Measurements from ENCODE around the gene CAPNS1.
"Not testable (repeated sequence)": the region's sequence is repeated elsewhere in the genome, so short reads cannot be mapped to it uniquely, and the experiment has no call there.

Gene CAPNS1

DNA sequence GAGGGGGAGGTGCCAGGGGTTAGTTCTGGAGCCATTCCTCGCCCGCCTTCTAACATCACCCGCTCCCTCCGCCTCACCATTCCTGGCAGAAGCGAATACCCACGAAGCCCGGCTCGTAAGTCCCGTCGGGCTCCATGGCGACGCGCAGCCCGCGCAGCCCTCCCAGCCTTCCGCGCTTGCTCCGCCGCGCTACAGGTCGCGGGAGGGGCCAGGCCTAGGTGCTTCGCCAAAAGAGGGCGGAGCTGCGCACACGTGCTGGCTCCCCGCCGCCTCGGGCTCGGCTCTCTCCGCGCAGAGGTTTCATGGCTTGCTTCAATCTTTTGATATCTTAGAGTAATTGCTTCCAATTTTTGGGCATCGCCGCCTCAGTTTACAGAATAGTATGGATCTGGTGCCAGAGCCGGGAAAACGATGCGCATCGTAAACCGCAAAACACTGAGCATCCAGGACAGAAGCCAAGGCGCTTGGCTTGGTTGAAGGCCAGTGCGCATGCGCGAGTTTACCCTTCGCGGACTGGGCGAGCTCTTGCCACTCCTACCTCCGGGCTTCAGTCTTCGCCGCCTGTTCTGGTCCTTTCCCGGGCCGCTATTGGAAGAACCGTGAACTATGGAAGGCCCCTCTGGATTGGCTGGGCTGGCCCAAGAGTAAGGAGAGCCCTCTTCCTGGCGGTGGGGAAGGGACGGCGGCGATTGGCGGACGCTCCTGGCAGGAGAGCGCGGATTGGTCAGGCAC is 25.0 kb upstream of the CAPNS1 start, which contains the start of gene POLR2I:
Gene POLR2I (minus strand): TSS at position 155 of the 732 bp plus-strand sequence. CDS start 19 bp downstream, at position 136.
- DNase-seq = peak; percentile 99

DNA sequence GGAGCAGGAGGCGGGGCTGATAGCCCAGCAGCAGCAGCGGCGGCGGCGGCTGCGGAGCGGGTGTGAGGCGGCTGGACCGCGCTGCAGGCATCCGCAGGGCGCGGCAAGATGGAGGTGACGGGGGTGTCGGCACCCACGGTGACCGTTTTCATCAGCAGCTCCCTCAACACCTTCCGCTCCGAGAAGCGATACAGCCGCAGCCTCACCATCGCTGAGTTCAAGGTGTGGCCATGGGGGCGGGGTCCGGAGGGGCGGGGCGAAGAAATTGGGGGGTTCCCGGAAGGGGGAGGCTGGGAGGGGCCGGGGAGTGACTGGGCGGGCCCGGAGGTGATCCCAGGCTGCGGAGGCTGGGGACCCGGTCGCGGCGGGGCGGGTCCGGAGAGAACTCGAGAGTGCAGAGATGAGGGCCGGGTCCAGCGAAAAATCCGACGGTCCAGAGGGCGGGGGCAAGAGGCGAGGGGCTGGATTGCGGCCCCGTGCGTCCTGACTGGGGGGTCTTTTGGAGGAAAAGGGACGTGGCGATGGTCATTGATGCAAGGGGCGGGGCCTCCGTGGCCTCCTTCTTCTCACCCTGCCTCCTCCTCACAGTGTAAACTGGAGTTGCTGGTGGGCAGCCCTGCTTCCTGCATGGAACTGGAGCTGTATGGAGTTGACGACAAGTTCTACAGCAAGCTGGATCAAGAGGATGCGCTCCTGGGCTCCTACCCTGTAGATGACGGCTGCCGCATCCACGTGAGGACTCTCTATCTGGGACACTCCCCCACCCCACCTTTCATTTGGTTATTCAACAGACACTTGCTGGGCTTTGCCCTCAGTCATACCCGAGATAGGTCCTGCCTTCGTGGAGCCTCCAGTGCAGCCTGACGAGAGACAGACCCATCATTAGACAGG is 24.2 kb upstream of the CAPNS1 start, which contains the start of gene TBCB:
Gene TBCB (plus strand): TSS at position 16 of the 891 bp plus-strand sequence. CDS start 93 bp downstream, at position 109.
- peak; percentile 95 for DNase-seq

DNA sequence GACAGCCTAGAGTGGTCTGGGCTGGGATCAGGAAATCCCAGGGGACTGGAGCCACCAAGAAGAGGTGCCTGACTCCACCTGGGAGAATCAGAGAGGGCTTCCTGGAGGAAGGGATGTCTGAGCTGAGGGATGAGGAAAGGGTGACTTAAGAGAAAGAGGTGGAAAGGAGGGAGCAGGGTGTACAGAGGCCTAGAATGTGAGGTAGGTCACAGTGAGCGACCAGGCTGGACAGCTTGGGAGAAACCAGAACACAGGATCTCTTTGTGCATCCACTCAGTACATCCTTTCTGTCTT is 23.6 kb upstream of the CAPNS1 start:
- no peak for DNase-seq

DNA sequence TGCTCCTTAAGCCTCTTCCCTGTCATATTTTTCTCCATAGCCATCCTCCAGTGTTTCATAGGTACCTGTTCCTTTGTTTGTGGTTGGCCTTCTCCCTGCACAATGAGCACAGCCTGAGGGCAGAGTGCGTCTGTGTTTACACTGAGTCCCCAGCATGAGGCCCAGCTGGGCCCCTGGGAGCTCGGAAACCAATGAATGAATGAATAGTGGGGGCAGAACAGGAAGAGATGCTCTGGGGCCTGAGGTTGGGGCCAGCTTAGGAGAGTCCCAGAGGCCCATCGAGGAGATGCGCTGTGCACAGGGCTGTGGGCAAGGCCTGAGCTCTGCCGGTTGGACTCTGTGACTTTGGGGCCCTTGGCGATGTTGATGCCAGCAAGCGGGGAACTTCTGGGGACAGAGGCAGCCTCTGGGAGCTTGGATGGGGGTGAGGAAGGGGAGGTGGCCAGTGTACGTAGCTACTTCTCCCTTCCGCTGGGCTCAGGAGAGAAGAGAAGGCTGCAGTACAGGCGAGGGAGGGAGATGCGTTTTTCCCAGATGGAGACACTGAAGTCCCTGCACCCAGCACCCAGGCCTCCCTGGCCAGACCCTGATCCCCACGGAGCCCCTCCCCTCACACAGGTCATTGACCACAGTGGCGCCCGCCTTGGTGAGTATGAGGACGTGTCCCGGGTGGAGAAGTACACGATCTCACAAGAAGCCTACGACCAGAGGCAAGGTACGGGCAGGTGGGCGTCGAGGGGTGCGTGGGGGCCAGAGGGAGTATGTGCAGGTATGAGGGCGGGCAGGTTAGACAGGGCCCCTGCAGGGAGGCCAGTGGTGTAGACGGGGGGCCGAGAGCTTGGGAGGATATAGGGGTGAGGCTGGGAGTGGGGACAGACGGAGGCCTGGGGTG is 19.5 kb upstream of the CAPNS1 start:
- DNase-seq = no peak

DNA sequence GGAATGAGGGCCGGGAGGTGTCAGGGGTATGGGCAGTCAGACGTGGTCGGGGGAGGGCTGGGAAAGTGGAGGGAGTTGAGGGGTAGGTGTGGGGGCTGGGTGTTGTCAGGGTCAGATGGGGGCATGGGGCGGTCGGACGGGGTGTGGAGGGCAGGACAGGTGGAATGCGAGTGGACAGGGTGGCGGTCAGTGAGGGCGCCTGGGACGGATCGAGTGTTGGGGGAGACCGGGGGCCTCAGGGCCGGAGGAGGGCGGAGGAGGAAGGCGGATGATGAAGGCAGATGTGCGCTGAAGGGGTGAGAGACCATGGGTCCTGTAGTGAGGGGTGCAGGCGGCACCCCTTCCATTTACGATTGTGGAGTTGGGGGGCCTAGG is 18.9 kb upstream of the CAPNS1 start:
- DNase-seq = no peak

DNA sequence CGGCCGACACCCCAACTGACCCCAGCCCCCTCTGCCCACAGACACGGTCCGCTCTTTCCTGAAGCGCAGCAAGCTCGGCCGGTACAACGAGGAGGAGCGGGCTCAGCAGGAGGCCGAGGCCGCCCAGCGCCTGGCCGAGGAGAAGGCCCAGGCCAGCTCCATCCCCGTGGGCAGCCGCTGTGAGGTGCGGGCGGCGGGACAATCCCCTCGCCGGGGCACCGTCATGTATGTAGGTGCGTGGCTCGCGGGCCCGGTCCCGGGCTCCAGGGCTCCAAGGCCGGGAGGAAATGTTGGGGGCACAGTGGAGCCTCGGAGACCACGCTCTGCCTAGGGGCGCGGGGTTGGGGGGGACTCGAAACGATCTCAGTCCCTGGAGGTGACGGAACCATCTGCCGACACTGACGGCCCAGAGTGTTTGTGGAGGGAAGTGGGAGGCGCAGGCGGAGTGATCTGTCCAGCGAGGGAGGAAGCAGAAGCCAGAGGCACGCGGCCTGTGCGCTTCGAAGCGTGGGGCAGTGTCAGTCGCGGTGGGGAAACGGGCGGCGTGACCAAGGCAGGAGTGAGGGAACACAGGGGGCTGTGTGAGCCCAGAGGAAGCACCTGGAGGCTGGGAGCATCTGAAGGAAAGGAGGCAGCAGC is 18.3 kb upstream of the CAPNS1 start:
- no peak for DNase-seq

DNA sequence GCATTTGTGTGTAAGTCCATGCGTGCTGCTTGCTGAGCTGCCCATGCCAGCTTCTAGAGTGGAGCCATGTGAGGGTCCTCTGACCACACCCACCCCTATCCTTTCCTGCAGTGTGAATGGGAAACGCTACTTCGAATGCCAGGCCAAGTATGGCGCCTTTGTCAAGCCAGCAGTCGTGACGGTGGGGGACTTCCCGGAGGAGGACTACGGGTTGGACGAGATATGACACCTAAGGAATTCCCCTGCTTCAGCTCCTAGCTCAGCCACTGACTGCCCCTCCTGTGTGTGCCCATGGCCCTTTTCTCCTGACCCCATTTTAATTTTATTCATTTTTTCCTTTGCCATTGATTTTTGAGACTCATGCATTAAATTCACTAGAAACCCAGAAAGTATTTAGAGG is 14.3 kb upstream of the CAPNS1 start:
- no peak for DNase-seq

DNA sequence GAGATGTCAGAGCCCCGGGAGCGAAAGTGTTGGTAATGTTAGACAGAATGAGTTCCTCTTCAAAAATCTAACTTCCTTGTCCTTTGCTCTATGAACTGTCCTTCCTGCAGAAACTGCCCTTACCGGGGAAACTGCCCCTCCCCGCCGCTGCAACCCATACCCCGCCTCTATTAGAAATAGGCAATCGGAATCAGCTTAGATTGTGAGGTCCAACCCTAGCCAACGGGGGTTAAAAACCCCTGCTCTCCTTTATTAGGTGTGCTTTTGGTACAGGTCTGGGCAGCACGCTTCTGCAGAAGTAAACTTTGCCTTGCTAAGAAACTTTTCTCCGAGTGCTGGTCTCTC is 11.5 kb upstream of the CAPNS1 start:
- DNase-seq = no peak

DNA sequence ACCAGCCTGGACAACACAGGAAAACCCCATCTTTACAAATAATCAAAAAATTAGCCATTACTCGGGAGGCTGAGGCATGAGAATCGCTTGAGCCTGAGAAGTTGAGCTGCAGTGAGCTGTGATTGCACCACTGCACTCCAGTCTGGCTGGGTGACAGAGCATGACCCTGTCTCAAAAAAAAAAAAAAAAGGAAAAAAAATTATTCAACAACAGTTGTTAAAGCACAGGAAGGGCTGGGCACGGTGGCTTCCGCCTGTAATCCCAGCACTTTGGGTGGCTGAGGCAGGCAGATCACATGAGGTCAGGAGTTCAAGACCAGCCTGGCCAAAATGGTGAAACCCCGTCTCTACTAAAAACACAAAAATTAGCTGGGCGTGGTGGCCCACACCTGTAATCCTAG is 8.6 kb upstream of the CAPNS1 start:
- DNase-seq = not testable (repeated sequence)

DNA sequence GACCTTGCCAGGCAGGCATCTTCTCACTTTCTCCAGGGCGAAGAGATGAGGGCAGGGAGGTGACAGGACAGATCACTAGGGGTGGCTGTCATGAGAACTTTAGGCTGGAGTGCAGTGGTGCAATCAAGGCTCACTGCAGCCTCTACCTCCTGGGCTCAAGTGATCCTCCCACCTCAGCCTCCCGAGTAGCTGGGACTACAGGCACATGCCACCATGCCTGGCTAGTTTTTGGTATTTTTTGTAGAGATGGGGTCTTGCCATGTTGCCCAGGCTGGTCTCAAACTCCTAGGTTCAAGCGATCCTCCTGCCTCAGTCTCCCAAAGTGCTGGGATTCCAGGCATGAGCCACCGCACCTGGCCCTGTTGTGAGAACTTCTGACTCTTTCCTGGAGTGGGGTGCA is 5.0 kb upstream of the CAPNS1 start:
- not testable (repeated sequence) for DNase-seq

DNA sequence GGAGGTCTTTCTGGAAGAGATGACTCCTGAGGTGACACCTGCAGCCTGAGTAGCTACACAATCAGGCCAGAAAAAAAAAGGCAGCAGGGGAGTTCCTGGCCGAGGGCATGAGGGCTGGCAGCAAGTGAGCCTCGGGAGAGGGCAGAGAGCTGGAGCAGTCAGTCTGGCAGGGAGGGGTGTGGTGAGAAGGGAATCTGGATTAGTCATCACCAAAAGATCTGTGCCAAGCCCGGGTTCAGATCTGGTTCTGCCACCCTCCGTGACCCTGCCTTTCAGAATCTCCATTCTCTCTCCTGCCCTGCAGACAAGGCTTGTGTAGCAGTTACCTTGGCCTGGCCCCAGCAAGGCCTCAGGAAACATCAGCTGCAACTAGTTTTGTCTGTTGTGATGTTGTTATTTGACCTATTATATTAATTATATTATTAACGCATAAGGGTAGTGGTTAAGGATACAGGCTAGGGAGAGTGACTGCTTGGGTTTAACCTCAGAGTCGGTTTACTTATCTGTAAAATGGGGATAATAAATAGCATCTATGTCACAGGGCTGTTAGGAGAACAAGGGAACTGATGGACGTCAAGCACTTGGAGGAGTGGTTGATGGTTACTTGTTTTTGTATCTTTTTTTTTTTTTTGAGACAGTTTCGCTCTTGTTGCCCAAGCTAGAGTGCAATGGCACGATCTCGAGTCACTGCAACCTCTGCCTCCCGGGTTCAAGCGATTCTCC is 2.7 kb upstream of the CAPNS1 start:
- no peak for DNase-seq

DNA sequence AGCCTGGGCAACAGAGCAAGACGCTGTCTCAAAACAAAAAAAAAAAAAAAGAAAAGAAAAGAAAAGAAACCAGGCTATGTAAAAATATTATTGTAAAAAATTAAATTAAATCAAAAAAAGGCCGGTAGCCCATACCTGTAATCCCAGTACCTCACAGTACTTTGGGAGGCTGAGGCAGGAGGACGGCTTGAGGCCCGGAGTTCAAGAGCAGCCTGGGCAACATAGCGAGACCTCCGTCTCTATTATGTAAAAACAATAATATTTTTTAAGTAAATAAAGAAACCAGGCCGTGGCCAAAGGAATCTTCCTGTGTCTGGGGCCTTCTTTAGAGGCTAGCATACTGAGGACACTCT is 770 bp upstream of the CAPNS1 start:
- no peak for DNase-seq

DNA sequence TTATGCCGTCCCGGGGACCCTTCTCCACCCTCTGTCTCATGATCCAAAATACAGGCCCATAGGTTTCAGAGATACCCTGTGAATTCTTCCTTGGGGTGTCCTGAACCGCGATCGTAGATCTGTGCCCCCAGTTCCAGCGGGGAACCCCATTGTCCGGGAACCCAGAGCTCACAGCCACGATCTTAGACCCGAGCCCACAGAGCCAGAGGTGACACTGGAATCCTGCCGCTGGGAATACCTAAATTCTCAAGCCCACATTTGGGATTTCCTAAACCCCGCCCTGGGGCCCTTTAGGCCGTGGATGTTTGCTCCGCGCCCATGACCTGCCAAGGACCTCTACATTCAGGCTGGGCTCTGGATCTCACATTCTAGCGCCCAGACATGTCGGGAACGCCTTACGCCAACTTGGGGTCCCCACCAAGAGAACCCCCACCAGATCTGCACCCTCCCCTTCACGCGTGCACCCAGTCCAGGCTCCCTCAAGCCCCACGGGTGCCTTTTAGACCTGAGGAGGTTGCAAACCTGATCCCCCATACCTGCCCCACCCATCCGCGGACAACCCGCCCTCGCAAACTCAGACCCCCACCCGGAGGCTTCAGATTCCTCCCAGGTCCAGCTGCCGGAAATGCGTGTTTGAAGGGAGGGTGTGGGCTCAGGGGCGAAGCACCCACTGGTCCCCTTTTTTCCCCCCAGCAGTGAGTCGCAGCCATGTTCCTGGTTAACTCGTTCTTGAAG is 605 bp downstream of the CAPNS1 start:
- DNase-seq = no peak

DNA sequence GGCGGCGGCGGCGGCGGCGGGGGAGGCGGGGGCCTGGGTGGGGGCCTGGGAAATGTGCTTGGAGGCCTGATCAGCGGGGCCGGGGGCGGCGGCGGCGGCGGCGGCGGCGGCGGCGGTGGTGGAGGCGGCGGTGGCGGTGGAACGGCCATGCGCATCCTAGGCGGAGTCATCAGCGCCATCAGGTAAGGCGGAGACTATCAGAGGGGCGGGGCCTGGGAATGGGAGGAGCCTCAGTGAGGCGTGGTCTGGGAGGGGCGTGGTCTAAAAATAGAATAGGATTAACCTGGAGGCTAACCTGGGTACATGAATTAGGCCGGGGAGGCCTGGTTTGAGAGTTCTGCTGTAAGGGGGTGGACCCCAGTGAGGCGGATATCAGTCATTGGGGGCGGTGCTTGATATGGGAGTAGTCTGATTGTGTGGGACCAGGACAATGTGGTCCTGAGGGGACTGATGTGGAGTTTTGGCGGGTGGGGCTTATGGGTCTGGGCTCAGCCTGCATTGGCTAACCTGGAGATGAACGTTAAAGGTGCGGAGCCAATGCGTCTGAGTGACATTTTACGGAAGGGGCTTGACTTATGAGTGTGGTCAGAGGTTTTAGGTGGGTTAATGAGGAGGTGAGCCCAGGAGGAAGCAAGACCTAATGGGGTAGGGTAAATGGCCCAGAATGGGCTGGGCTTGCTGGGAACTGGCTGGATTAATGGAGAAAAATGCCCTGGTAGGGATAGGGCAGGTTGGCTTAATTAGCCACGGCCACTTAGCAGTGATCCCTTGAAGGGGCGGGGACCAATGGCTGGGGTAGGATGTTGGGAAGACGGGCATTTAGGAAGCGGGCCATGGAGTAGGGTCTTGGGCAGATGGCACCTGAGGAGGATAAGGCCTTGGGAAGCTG is 1.4 kb downstream of the CAPNS1 start:
- peak; percentile 92 for DNase-seq

DNA sequence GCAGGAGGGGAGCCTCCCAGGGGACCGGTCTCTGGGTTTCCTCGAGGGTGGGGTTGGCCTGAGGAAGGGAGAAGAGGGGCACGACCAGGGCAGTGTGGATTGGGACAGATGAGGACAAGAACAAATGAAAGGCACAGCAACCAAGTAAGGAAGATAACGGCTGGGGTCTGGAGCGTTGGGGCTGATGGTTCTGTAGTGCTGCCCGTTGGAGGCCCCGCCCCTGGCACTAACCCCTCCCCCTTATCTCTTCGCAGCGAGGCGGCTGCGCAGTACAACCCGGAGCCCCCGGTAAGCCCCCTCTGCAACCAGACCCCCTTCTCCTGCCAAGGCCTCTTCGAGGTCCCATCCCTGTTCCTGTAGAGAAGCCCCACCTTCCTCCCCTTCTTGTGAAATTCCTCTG is 2.2 kb downstream of the CAPNS1 start:
- no peak for DNase-seq

DNA sequence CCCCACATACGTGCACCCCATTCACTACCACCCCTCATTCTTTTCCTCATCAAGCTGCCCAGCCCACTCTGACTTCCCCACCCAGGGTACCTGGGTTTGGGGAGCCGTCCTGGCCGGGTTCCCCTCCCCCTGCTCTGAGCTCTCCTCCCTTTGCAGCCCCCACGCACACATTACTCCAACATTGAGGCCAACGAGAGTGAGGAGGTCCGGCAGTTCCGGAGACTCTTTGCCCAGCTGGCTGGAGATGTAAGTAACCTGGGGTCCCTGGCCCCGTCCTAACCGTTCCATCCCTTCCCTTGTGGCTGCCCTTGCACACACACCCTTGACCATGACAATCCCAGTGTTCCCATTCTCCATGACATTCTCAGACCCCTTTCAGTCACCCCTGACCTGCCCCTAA is 2.6 kb downstream of the CAPNS1 start:
- no peak for DNase-seq

DNA sequence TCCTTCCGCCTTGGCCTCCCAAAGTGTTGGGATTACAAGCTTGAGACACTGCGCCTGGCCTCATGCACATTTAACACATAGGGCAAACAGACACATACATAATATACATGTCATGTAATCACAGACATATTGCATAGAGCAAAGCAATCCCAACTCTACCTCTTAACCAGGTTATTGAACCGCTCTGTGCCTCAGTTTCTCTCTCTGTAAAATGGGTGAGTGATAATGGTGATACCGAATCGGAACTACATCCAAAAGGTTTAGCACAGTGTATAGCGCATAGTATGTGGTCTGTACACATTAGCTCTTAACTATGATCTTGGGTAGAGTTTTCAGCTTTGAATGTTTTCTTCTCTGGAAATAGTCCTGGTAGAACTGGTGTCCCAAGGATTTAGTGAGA is 4.8 kb downstream of the CAPNS1 start:
- no peak for DNase-seq

DNA sequence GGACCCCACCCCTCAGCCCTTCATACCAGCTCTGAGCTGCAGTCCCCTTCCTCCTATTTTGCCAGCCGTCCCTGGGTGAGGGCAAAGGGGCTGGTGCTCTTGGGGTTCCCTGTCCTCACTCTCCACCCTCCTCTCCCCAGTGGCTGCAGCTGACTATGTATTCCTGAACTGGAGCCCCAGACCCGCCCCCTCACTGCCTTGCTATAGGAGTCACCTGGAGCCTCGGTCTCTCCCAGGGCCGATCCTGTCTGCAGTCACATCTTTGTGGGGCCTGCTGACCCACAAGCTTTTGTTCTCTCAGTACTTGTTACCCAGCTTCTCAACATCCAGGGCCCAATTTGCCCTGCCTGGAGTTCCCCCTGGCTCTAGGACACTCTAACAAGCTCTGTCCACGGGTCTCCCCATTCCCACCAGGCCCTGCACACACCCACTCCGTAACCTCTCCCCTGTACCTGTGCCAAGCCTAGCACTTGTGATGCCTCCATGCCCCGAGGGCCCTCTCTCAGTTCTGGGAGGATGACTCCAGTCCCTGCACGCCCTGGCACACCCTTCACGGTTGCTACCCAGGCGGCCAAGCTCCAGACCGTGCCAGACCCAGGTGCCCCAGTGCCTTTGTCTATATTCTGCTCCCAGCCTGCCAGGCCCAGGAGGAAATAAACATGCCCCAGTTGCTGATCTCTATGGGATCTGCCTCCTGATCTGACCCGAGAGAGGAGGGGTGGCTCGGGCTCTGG is 10.0 kb downstream of the CAPNS1 start:
- DNase-seq = no peak

DNA sequence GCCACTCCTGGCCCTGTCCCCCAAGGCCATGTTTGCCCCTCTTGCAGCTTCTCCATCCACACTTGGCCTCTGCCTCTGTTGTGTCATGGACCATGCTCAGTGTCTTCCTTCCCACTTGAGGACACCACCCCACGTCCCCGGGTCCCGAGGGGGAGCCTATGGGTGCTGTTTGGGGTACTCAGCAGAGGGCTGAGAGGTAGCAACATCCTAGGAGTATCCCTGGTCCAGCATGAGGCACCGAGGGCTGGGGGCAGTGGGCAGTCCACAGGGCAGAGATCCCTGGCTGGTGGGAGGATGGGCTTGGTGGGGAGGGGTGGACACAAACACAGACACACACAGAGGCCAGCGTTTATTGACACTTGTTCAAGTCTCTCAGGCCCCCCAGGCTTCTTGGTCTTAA is 10.7 kb downstream of the CAPNS1 start:
- DNase-seq = no peak

All from T-helper 9 cell (primary cell).